Smooth muscle cell (in vitro differentiated cells): ENCODE results near the gene CDIPT. TPM values are rescaled to one million over a fixed set of nuclear protein-coding genes. Genes with fewer than 3 reads are reported as not detected.
"Not testable (repeated sequence)": the region's sequence is repeated elsewhere in the genome, so short reads cannot be mapped to it uniquely, and the experiment has no call there.

Experiments
- DNase-seq: peaks from one replicate; lab custom pipeline; 2025; ENCODE audit not compliant: unreplicated experiment; lab: John Stamatoyannopoulos, UW
- H2AFZ ChIP-seq: fragments of 200-600 bp; sonication (generic); 2 replicates; pipeline ENCODE4 v1.6.0; 2016; ENCODE audit warnings: antibody characterized with exemption, low read depth, mild to moderate bottlenecking
- H3F3A ChIP-seq: fragments of 200-600 bp; sonication (generic); 2 replicates; pipeline ENCODE4 v1.6.0; 2017; ENCODE audit warnings: antibody characterized with exemption, low read depth
- H3K27ac ChIP-seq: fragments of 200-600 bp; sonication (generic); 2 replicates; pipeline ENCODE4 v1.5.1; 2016; ENCODE audit warnings: low read depth, mild to moderate bottlenecking
- H3K27me3 ChIP-seq: fragments of 200-600 bp; sonication (generic); 2 replicates; pipeline ENCODE4 v1.6.1; 2016; ENCODE audit warnings: low read depth, mild to moderate bottlenecking
- H3K36me3 ChIP-seq: fragments of 200-600 bp; sonication (generic); 2 replicates; pipeline ENCODE4 v1.5.1; 2016; ENCODE audit warnings: low read depth
- H3K4me1 ChIP-seq: fragments of 200-600 bp; sonication (generic); 2 replicates; pipeline ENCODE4 v1.5.1; 2016; ENCODE audit warnings: low read depth
- H3K4me2 ChIP-seq: fragments of 200-600 bp; sonication (generic); 2 replicates; pipeline ENCODE4 v1.6.0; 2016; ENCODE audit warnings: mild to moderate bottlenecking
- H3K4me3 ChIP-seq: fragments of 200-600 bp; sonication (generic); 2 replicates; pipeline ENCODE4 v1.5.1; 2016; ENCODE audit warnings: mild to moderate bottlenecking
- H3K79me2 ChIP-seq: fragments of 200-600 bp; sonication (generic); 2 replicates; pipeline ENCODE4 v1.6.0; 2016; ENCODE audit warnings: low read depth, mild to moderate bottlenecking
- H3K9ac ChIP-seq: fragments of 200-600 bp; sonication (generic); 2 replicates; pipeline ENCODE4 v1.6.0; 2016; ENCODE audit warnings: low read depth
- H3K9me3 ChIP-seq: fragments of 200-600 bp; sonication (generic); replicated peaks from 2 replicates; pipeline ENCODE4 v1.5.1; 2016; ENCODE audit warnings: low read depth
- H4K20me1 ChIP-seq: fragments of 200-600 bp; sonication (generic); 2 replicates; pipeline ENCODE4 v1.6.0; 2016; ENCODE audit warnings: low read depth
- CTCF ChIP-seq: fragments of 200-600 bp; sonication (generic); IDR thresholded peaks from 2 replicates; pipeline ENCODE4 v1.5.1; 2017; ENCODE audit warnings: borderline replicate concordance, mild to moderate bottlenecking, antibody characterized with exemption; ENCODE audit not compliant: insufficient read depth, poor library complexity, severe bottlenecking
- WGBS: methylation state at CpG from one replicate; pipeline ENCODE4 v1.1.7; 2016; ENCODE audit warnings: low lambda C conversion rate; 5-methylcytosine and 5-hydroxymethylcytosine counted together
- polyA plus RNA-seq: library from polyadenylated mRNA; unstranded; fragments of >200 nt; fragmentation: Nextera tagmentation; extraction: Ambion mirVana; gene quantifications from 2 replicates; pipeline ENCODE4 v1.2.1, GENCODE V29; 2016
- total RNA-seq: library from RNA; depleted of rRNA; stranded (reverse); fragments of >200 nt; gene quantifications from 2 replicates; pipeline ENCODE4 v1.2.3, GENCODE V29; 2014

Gene CDIPT
- total and polyA plus RNA-seq, 2 experiments from 2014 or later = 61.4 to 90.7 TPM

GRCh38 chr16:29910819-29911675 is 48.0 kb upstream of the CDIPT start:
- Histone ChIP-seq H3K36me3 (no peaks in the 10 kb centered on the region), H3F3A (no peaks in the 10 kb centered on the region), H3K79me2 (no peaks in the 10 kb centered on the region), H3K27ac (no peak overlapping the region), H3K9ac (no peak overlapping the region), H3K4me1 (no peaks in the 10 kb centered on the region), H3K4me3 (no peak overlapping the region), H3K27me3 (no peaks in the 10 kb centered on the region), H3K9me3 (no peaks in the 10 kb centered on the region), H4K20me1 (no peaks in the 10 kb centered on the region), H2AFZ (no peak overlapping the region), H3K4me2 (no peak overlapping the region)
- DNase-seq = no peak
- no peak for TF ChIP-seq CTCF
- 93% methylated on average over 20 of the region's 20 CpGs for WGBS

- not testable (repeated sequence) for H3K9me3 ChIP-seq, DNase-seq, H4K20me1 ChIP-seq, H3K4me3 ChIP-seq, H3K27me3 ChIP-seq, H3F3A ChIP-seq, H3K4me1 ChIP-seq, H2AFZ ChIP-seq, H3K79me2 ChIP-seq, H3K9ac ChIP-seq, H3K36me3 ChIP-seq, H3K4me2 ChIP-seq, H3K27ac ChIP-seq
- WGBS = 97% methylated on average over 6 of the region's 6 CpGs
These were observed 46.8 kb upstream of the CDIPT start for GRCh38 chr16:29909851-29910250.

GRCh38 chr16:29909391-29909790 is 46.4 kb upstream of the CDIPT start:
- Histone ChIP-seq H3K9ac (no peak overlapping the region), H3K36me3 (no peaks in the 10 kb centered on the region), H3K79me2 (no peaks in the 10 kb centered on the region), H4K20me1 (no peaks in the 10 kb centered on the region), H3K27me3 (no peaks in the 10 kb centered on the region), H2AFZ (no peak overlapping the region), H3K27ac (no peak overlapping the region), H3K9me3 (no peaks in the 10 kb centered on the region), H3K4me3 (no peak overlapping the region), H3F3A (no peaks in the 10 kb centered on the region), H3K4me1 (no peaks in the 10 kb centered on the region), H3K4me2 (no peak overlapping the region)
- no peak for TF ChIP-seq CTCF
- WGBS = 68% methylated on average over 2 of the region's 2 CpGs
- no peak for DNase-seq

GRCh38 chr16:29908719-29909220 is 45.7 kb upstream of the CDIPT start:
- Histone ChIP-seq H3K4me1 (no peaks in the 10 kb centered on the region), H3K9ac (no peak overlapping the region), H3K9me3 (no peaks in the 10 kb centered on the region), H3K4me3 (no peak overlapping the region), H3F3A (no peaks in the 10 kb centered on the region), H3K27ac (no peak overlapping the region), H2AFZ (no peak overlapping the region), H4K20me1 (no peaks in the 10 kb centered on the region), H3K27me3 (no peaks in the 10 kb centered on the region), H3K79me2 (peaks cover 4% of the 10 kb centered on the region), H3K36me3 (no peaks in the 10 kb centered on the region), H3K4me2 (no peak overlapping the region)
- no peak for TF ChIP-seq CTCF
- WGBS = 94% methylated on average over 2 of the region's 2 CpGs
- no peak for DNase-seq
